GM23338 (cell line): ENCODE data around the gene HK1. TPM values are rescaled to one million over a fixed set of nuclear protein-coding genes. Genes with fewer than 3 reads are reported as not detected.

ENCODE experiments used
- ATAC-seq: fragments of 200-7000 bp; cut with Tn5 transposase; 3 replicates; pipeline ENCODE4 v1.9.1; 2020
- DNase-seq: peaks from one replicate; pipeline ENCODE4 v3.0.0-alpha.2; 2015; ENCODE audit warnings: low spot score
- H2AFZ ChIP-seq: fragments of 200-600 bp; sonication (generic); 2 replicates; pipeline ENCODE4 v1.8.0; 2016; ENCODE audit warnings: antibody characterized with exemption, mild to moderate bottlenecking, moderate library complexity
- H3F3A ChIP-seq: fragments of 200-600 bp; sonication (generic); replicated peaks from 2 replicates; pipeline ENCODE4 v1.8.0; 2017; ENCODE audit warnings: antibody characterized with exemption, mixed run types, low read depth
- H3K27ac ChIP-seq: fragments of 200-600 bp; sonication (generic); 2 replicates; pipeline ENCODE4 v1.6.1; 2016; ENCODE audit warnings: low read depth
- H3K27me3 ChIP-seq: fragments of 200-600 bp; sonication (generic); 2 replicates; pipeline ENCODE4 v1.8.0; 2016; ENCODE audit warnings: mild to moderate bottlenecking, mixed run types, moderate library complexity; ENCODE audit not compliant: insufficient read depth
- H3K36me3 ChIP-seq: fragments of 200-600 bp; sonication (generic); 2 replicates; pipeline ENCODE4 v1.8.0; 2016; ENCODE audit warnings: mild to moderate bottlenecking; ENCODE audit not compliant: insufficient read depth
- H3K4me1 ChIP-seq: fragments of 200-600 bp; sonication (generic); 2 replicates; pipeline ENCODE4 v1.8.0; 2016; ENCODE audit warnings: mild to moderate bottlenecking, moderate library complexity; ENCODE audit not compliant: insufficient read depth
- H3K4me2 ChIP-seq: fragments of 200-600 bp; sonication (generic); 2 replicates; pipeline ENCODE4 v1.7.1; 2017; ENCODE audit warnings: mixed run types
- H3K4me3 ChIP-seq: fragments of 200-600 bp; sonication (generic); 2 replicates; pipeline ENCODE4 v1.6.1; 2016; ENCODE audit warnings: mixed run types
- H3K79me2 ChIP-seq: fragments of 200-600 bp; sonication (generic); replicated peaks from 2 replicates; pipeline ENCODE4 v1.8.0; 2017; ENCODE audit warnings: mild to moderate bottlenecking; ENCODE audit not compliant: insufficient read depth
- H3K9me2 ChIP-seq: fragments of 200-600 bp; sonication (generic); 2 replicates; pipeline ENCODE4 v1.8.0; 2017; ENCODE audit not compliant: insufficient read depth
- H4K20me1 ChIP-seq: fragments of 200-600 bp; sonication (generic); replicated peaks from 2 replicates; pipeline ENCODE4 v1.8.0; 2017; ENCODE audit warnings: mild to moderate bottlenecking; ENCODE audit not compliant: insufficient read depth
- H3K27ac Mint-ChIP-seq: 2 replicates; pipeline ENCODE4 v1.8.0; 2020; ENCODE audit warnings: inconsistent platforms, mild to moderate bottlenecking, moderate library complexity, mixed read lengths
- H3K27me3 Mint-ChIP-seq: 3 replicates; pipeline ENCODE4 v1.8.0; 2022; ENCODE audit warnings: low read depth, mild to moderate bottlenecking, moderate library complexity, mixed read lengths, inconsistent platforms; ENCODE audit not compliant: insufficient read depth, poor library complexity
- H3K36me3 Mint-ChIP-seq: 3 replicates; pipeline ENCODE4 v1.8.0; 2021; ENCODE audit warnings: low read depth, mild to moderate bottlenecking, inconsistent platforms, moderate library complexity, mixed read lengths
- H3K4me1 Mint-ChIP-seq: 3 replicates; pipeline ENCODE4 v1.8.0; 2020; ENCODE audit warnings: mild to moderate bottlenecking, inconsistent platforms, mixed read lengths
- H3K4me3 Mint-ChIP-seq: 3 replicates; pipeline ENCODE4 v1.8.0; 2021; ENCODE audit warnings: moderate library complexity, mild to moderate bottlenecking, inconsistent platforms, mixed read lengths
- H3K9me3 Mint-ChIP-seq: 3 replicates; pipeline ENCODE4 v1.8.0; 2020; ENCODE audit warnings: moderate library complexity, mild to moderate bottlenecking, inconsistent platforms, mixed read lengths
- CREB1 ChIP-seq: fragments of 250-450 bp; sonication (Bioruptor Pico); IDR thresholded peaks from 2 replicates; pipeline ENCODE4 v1.5.0; 2020; ENCODE audit warnings: low read depth, mild to moderate bottlenecking, moderate library complexity
- EZH2 ChIP-seq: fragments of 200-600 bp; sonication (generic); IDR thresholded peaks from one replicate; pipeline ENCODE4 v1.8.0; 2017; ENCODE audit warnings: antibody characterized with exemption, mild to moderate bottlenecking, low read depth; ENCODE audit not compliant: unreplicated experiment
- EZH2phosphoT487 ChIP-seq: fragments of 200-600 bp; sonication (generic); IDR thresholded peaks from one replicate; pipeline ENCODE4 v1.8.1; 2018; ENCODE audit warnings: antibody characterized with exemption; ENCODE audit not compliant: unreplicated experiment
- JUNB ChIP-seq: IDR thresholded peaks from one replicate; pipeline ENCODE4 v1.6.1; 2016; ENCODE audit warnings: antibody characterized with exemption; ENCODE audit not compliant: unreplicated experiment
- NANOG ChIP-seq: IDR thresholded peaks from 2 replicates; pipeline ENCODE4 v1.6.1; 2016; ENCODE audit warnings: antibody characterized with exemption, borderline replicate concordance
- POLR2AphosphoS5 ChIP-seq: IDR thresholded peaks from 2 replicates; pipeline ENCODE4 v1.6.1; 2016; ENCODE audit warnings: antibody characterized with exemption, low read depth
- STAT1 ChIP-seq: IDR thresholded peaks from one replicate; pipeline ENCODE4 v1.6.1; 2016; ENCODE audit warnings: antibody characterized with exemption; ENCODE audit not compliant: unreplicated experiment
- ZNF114 ChIP-seq: fragments of 250-450 bp; sonication (Bioruptor Pico); IDR thresholded peaks from 2 replicates; pipeline ENCODE4 v1.5.0; 2020; ENCODE audit warnings: mild to moderate bottlenecking, moderate library complexity
- ZNF331 ChIP-seq: fragments of 250-450 bp; sonication (Bioruptor Pico); IDR thresholded peaks from 2 replicates; pipeline ENCODE4 v1.5.0; 2020; ENCODE audit warnings: low read depth, mild to moderate bottlenecking, moderate library complexity
- polyA plus RNA-seq: library from polyadenylated mRNA; unstranded; fragments of >200 nt; fragmentation: Nextera tagmentation; extraction: Ambion mirVana; gene quantifications from 2 replicates; pipeline ENCODE4 v1.2.1, GENCODE V29; 2016
- total RNA-seq: library from RNA; depleted of rRNA; stranded (reverse); fragments of >200 nt; shearing (Covaris generic); gene quantifications from 2 replicates; pipeline ENCODE4 v1.2.3, GENCODE V29; 2014
- TF ChIP-seq, protein P1 (sequence below): fragments of 250-450 bp; sonication (Bioruptor Pico); IDR thresholded peaks from 2 replicates; pipeline ENCODE4 v1.5.0; 2020; ENCODE audit warnings: mild to moderate bottlenecking, moderate library complexity
- TF ChIP-seq, protein P2 (sequence below): IDR thresholded peaks from 2 replicates; pipeline ENCODE4 v1.6.1; 2016; ENCODE audit warnings: antibody characterized with exemption
- TF ChIP-seq, protein P3 (sequence below), 2 experiments: fragments of 200-600 bp in 1 of 2; sonication (generic) in 1 of 2; conservative IDR thresholded peaks; 2 replicates each; pipeline versions ENCODE4 v1.5.1 to v1.6.1; 2016 to 2017; ENCODE audit warnings: antibody characterized with exemption in 2 of 2, low read depth in 2 of 2, mild to moderate bottlenecking in 2 of 2, moderate library complexity in 1 of 2
- TF ChIP-seq, protein P4 (sequence below): IDR thresholded peaks from one replicate; pipeline ENCODE4 v1.6.1; 2018; ENCODE audit warnings: antibody characterized with exemption; ENCODE audit not compliant: unreplicated experiment

The HK1 gene
- total and polyA plus RNA-seq, 2 experiments from 2014 or later, result 76.6 to 229 TPM

DNA sequence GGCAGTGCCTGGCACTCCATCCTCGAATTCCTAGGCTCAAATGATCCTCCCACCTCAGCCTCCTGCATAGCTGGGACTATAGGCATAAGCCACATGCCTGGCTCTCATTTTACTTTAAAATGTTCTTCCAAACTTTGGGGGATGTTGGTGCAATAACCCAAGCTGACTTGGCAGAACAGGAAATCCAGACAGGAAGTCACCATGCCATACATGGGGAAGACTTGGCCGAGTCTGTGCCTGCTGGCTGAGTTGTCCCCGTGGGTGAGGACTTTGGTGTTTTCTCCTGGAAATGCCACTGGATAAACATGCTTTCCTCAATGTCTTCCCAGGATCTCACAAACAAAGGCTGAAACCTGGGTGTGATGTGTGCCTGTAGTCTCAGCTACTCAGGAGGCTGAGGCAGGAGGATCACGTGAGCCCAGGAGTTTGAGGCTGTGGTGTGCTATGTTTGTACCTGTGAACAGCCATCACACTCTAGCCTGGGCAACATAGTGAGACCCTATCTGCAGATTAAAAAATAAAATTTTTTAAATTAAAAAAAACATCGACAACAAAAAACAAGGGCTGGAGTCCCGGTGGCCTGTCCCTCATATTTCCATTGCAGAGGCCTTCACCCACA lies 38.4 kb upstream of the HK1 start:
- Histone ChIP-seq H3K9me2 (no peaks in the 10 kb centered on the region), H3F3A (no peaks in the 10 kb centered on the region), H3K27me3 (no peaks in the 10 kb centered on the region), H3K79me2 (no peaks in the 10 kb centered on the region), H3K4me1 (peaks cover 12% of the 10 kb centered on the region; the same call in 1 of the 2 replicates), H3K4me3 (no peak overlapping the region), H3K27ac (no peak overlapping the region), H3K36me3 (no peaks in the 10 kb centered on the region), H2AFZ (no peak overlapping the region), H4K20me1 (no peaks in the 10 kb centered on the region), H3K4me2 (no peak overlapping the region)
- H3K27me3 Mint-ChIP-seq, result peaks cover 12% of the 10 kb centered on the region
- DNase-seq (no peak), ATAC-seq (no peak)
- TF ChIP-seq, protein P1, sequence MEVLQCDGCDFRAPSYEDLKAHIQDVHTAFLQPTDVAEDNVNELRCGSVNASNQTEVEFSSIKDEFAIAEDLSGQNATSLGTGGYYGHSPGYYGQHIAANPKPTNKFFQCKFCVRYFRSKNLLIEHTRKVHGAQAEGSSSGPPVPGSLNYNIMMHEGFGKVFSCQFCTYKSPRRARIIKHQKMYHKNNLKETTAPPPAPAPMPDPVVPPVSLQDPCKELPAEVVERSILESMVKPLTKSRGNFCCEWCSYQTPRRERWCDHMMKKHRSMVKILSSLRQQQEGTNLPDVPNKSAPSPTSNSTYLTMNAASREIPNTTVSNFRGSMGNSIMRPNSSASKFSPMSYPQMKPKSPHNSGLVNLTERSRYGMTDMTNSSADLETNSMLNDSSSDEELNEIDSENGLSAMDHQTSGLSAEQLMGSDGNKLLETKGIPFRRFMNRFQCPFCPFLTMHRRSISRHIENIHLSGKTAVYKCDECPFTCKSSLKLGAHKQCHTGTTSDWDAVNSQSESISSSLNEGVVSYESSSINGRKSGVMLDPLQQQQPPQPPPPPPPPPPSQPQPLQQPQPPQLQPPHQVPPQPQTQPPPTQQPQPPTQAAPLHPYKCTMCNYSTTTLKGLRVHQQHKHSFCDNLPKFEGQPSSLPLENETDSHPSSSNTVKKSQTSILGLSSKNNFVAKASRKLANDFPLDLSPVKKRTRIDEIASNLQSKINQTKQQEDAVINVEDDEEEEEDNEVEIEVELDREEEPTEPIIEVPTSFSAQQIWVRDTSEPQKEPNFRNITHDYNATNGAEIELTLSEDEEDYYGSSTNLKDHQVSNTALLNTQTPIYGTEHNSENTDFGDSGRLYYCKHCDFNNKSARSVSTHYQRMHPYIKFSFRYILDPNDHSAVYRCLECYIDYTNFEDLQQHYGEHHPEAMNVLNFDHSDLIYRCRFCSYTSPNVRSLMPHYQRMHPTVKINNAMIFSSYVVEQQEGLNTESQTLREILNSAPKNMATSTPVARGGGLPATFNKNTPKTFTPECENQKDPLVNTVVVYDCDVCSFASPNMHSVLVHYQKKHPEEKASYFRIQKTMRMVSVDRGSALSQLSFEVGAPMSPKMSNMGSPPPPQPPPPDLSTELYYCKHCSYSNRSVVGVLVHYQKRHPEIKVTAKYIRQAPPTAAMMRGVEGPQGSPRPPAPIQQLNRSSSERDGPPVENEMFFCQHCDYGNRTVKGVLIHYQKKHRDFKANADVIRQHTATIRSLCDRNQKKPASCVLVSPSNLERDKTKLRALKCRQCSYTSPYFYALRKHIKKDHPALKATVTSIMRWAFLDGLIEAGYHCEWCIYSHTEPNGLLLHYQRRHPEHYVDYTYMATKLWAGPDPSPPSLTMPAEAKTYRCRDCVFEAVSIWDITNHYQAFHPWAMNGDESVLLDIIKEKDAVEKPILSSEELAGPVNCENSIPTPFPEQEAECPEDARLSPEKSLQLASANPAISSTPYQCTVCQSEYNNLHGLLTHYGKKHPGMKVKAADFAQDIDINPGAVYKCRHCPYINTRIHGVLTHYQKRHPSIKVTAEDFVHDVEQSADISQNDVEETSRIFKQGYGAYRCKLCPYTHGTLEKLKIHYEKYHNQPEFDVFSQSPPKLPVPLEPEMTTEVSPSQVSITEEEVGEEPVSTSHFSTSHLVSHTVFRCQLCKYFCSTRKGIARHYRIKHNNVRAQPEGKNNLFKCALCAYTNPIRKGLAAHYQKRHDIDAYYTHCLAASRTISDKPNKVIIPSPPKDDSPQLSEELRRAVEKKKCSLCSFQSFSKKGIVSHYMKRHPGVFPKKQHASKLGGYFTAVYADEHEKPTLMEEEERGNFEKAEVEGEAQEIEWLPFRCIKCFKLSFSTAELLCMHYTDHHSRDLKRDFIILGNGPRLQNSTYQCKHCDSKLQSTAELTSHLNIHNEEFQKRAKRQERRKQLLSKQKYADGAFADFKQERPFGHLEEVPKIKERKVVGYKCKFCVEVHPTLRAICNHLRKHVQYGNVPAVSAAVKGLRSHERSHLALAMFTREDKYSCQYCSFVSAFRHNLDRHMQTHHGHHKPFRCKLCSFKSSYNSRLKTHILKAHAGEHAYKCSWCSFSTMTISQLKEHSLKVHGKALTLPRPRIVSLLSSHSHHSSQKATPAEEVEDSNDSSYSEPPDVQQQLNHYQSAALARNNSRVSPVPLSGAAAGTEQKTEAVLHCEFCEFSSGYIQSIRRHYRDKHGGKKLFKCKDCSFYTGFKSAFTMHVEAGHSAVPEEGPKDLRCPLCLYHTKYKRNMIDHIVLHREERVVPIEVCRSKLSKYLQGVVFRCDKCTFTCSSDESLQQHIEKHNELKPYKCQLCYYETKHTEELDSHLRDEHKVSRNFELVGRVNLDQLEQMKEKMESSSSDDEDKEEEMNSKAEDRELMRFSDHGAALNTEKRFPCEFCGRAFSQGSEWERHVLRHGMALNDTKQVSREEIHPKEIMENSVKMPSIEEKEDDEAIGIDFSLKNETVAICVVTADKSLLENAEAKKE (CRISPR knock-in tag), result no peak
- no peak for TF ChIP-seq STAT1
- no peak for TF ChIP-seq ZNF331
- TF ChIP-seq, protein P2, sequence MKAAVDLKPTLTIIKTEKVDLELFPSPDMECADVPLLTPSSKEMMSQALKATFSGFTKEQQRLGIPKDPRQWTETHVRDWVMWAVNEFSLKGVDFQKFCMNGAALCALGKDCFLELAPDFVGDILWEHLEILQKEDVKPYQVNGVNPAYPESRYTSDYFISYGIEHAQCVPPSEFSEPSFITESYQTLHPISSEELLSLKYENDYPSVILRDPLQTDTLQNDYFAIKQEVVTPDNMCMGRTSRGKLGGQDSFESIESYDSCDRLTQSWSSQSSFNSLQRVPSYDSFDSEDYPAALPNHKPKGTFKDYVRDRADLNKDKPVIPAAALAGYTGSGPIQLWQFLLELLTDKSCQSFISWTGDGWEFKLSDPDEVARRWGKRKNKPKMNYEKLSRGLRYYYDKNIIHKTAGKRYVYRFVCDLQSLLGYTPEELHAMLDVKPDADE, result no peak
- TF ChIP-seq, protein P3, sequence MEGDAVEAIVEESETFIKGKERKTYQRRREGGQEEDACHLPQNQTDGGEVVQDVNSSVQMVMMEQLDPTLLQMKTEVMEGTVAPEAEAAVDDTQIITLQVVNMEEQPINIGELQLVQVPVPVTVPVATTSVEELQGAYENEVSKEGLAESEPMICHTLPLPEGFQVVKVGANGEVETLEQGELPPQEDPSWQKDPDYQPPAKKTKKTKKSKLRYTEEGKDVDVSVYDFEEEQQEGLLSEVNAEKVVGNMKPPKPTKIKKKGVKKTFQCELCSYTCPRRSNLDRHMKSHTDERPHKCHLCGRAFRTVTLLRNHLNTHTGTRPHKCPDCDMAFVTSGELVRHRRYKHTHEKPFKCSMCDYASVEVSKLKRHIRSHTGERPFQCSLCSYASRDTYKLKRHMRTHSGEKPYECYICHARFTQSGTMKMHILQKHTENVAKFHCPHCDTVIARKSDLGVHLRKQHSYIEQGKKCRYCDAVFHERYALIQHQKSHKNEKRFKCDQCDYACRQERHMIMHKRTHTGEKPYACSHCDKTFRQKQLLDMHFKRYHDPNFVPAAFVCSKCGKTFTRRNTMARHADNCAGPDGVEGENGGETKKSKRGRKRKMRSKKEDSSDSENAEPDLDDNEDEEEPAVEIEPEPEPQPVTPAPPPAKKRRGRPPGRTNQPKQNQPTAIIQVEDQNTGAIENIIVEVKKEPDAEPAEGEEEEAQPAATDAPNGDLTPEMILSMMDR (conservative IDR thresholded peaks at IDR 0.05; ENCODE audit: low read depth in 2 of 2), result no peak
- no peak for TF ChIP-seq ZNF114 (CRISPR knock-in tag)
- no peak for TF ChIP-seq CREB1 (CRISPR knock-in tag)
- no peak for TF ChIP-seq JUNB
- TF ChIP-seq NANOG, result no peak
- TF ChIP-seq POLR2AphosphoS5, result no peak
- TF ChIP-seq EZH2phosphoT487, result no peak
- TF ChIP-seq, protein P4, sequence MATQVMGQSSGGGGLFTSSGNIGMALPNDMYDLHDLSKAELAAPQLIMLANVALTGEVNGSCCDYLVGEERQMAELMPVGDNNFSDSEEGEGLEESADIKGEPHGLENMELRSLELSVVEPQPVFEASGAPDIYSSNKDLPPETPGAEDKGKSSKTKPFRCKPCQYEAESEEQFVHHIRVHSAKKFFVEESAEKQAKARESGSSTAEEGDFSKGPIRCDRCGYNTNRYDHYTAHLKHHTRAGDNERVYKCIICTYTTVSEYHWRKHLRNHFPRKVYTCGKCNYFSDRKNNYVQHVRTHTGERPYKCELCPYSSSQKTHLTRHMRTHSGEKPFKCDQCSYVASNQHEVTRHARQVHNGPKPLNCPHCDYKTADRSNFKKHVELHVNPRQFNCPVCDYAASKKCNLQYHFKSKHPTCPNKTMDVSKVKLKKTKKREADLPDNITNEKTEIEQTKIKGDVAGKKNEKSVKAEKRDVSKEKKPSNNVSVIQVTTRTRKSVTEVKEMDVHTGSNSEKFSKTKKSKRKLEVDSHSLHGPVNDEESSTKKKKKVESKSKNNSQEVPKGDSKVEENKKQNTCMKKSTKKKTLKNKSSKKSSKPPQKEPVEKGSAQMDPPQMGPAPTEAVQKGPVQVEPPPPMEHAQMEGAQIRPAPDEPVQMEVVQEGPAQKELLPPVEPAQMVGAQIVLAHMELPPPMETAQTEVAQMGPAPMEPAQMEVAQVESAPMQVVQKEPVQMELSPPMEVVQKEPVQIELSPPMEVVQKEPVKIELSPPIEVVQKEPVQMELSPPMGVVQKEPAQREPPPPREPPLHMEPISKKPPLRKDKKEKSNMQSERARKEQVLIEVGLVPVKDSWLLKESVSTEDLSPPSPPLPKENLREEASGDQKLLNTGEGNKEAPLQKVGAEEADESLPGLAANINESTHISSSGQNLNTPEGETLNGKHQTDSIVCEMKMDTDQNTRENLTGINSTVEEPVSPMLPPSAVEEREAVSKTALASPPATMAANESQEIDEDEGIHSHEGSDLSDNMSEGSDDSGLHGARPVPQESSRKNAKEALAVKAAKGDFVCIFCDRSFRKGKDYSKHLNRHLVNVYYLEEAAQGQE, result no peak
- TF ChIP-seq EZH2, result no peak
- no peaks in the 10 kb centered on the region; the same call in 2 of the 3 replicates for H3K36me3 Mint-ChIP-seq
- H3K4me1 Mint-ChIP-seq, result peaks cover 24% of the 10 kb centered on the region; the same call in 2 of the 3 replicates
- H3K9me3 Mint-ChIP-seq, result no peaks in the 10 kb centered on the region; the same call in 2 of the 3 replicates
- H3K27ac Mint-ChIP-seq, result no peak overlapping the region
- H3K4me3 Mint-ChIP-seq, result no peak overlapping the region
